Activated B cell treated with CpG ODN at 0.5 μM for 24 hours (primary cell): Measurements from ENCODE around the gene PLD3. TPM values are rescaled to one million over a fixed set of nuclear protein-coding genes. Genes with fewer than 3 reads are reported as not detected.

ENCODE experiments used
- ATAC-seq: fragments of 200-7000 bp; cut with Tn5 transposase; one replicate; pipeline ENCODE4 v1.10.0; 2021; ENCODE audit warnings: low read depth, mild to moderate bottlenecking, moderate library complexity
- CTCF ChIA-PET: fragments of 350-600 bp; sonication (Branson Sonifier 250); formaldehyde crosslinking; loops from one replicate; lab custom pipeline; 2021; ENCODE audit warnings: antibody characterized with exemption; lab: Charles Lee
- POLR2A ChIA-PET: fragments of 350-600 bp; sonication (Branson Sonifier 250); formaldehyde crosslinking; loops from one replicate; lab custom pipeline; 2021; ENCODE audit warnings: antibody characterized with exemption; lab: Charles Lee
- DNase-seq: peaks from one replicate; pipeline ENCODE4 v3.0.0; 2022
- H3K27ac Mint-ChIP-seq: one replicate; pipeline ENCODE4 v1.8.0; 2020; ENCODE audit warnings: mixed read lengths
- H3K27me3 Mint-ChIP-seq: one replicate; pipeline ENCODE4 v1.8.0; 2021; ENCODE audit warnings: mixed read lengths
- H3K36me3 Mint-ChIP-seq: one replicate; pipeline ENCODE4 v1.8.0; 2021; ENCODE audit warnings: low read depth, mixed read lengths
- H3K4me1 Mint-ChIP-seq: one replicate; pipeline ENCODE4 v1.8.0; 2021; ENCODE audit warnings: mixed read lengths
- H3K4me3 Mint-ChIP-seq: one replicate; pipeline ENCODE4 v1.8.0; 2020; ENCODE audit warnings: mild to moderate bottlenecking, mixed read lengths
- H3K9me3 Mint-ChIP-seq: one replicate; pipeline ENCODE4 v1.8.0; 2020; ENCODE audit warnings: mixed read lengths
- intact Hi-C: fragments of 100-400 bp; cut with micrococcal nuclease; formaldehyde crosslinking; loops from one replicate; pipeline ENCODE4 v1.15.1; 2024
- total RNA-seq: library from RNA; stranded (reverse); gene quantifications from 2 replicates; pipeline ENCODE4 v1.2.3, GENCODE V29; 2022
- TF ChIP-seq, protein P1 (sequence below): fragments of 200-600 bp; IDR thresholded peaks from one replicate; pipeline ENCODE4 v1.8.0; 2022; ENCODE audit warnings: antibody characterized with exemption, mild to moderate bottlenecking

Gene PLD3
- total RNA-seq = 37.0 and 37.8 TPM in 2 replicates

DNA sequence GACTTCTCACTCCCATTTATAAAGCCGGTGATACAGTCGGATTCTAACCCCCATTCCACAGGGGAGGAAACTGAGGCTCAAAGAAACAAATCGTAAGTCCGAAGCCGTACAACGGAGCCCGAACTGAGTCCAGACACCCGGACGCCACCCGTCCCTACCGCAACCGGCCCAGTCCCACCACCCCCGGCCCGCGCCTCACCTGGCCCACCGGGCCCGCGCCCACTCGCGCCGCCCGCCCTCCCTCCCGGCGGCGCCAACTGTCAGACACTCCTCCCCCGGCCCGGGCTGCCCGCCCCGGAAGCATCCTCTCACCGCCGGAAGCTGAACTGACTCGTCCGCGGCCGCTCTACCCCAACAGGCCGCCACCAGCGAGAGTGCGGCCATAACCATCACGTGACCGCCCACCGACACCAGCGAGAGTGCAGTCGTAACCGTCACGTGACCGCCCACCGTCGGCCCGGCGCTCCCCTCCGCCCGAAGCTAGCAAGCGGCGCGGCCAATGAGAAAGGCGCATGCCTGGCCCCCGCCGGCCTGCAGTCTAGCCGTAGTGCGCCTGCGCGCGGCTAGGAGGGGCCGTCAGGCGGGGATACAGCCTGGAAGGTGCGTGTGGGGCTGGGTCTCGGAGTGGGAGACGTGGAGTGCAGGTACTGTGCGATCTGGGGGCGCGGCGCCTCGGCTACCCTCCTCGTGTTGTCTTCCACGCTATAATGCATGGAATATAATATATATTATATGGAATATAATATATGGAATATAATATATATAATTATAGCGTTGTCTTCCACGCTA lies at the start of gene PLD3, which contains the start of gene C19orf47:
Gene PLD3, plus strand, starts transcription at position 571 of the 789 bp plus-strand sequence. CDS start 17,789 bp downstream, outside the sequence.
Gene C19orf47, minus strand, starts transcription at position 273 of the 789 bp plus-strand sequence. CDS start 6,540 bp downstream, outside the sequence.
- H3K4me1 Mint-ChIP-seq = peaks cover 28% of the 10 kb centered on the region
- TF ChIP-seq, protein P1, sequence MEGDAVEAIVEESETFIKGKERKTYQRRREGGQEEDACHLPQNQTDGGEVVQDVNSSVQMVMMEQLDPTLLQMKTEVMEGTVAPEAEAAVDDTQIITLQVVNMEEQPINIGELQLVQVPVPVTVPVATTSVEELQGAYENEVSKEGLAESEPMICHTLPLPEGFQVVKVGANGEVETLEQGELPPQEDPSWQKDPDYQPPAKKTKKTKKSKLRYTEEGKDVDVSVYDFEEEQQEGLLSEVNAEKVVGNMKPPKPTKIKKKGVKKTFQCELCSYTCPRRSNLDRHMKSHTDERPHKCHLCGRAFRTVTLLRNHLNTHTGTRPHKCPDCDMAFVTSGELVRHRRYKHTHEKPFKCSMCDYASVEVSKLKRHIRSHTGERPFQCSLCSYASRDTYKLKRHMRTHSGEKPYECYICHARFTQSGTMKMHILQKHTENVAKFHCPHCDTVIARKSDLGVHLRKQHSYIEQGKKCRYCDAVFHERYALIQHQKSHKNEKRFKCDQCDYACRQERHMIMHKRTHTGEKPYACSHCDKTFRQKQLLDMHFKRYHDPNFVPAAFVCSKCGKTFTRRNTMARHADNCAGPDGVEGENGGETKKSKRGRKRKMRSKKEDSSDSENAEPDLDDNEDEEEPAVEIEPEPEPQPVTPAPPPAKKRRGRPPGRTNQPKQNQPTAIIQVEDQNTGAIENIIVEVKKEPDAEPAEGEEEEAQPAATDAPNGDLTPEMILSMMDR = no peak
- H3K36me3 Mint-ChIP-seq = peaks cover 8% of the 10 kb centered on the region
- intact Hi-C loops = loop anchor here (1.0 to 5.0 kb wide), 11 partner anchors 55 to 524 kb away; partner anchors contain the start of genes AKT2, BLVRB, MAP3K10 and SERTAD3
- peak; percentile 94 for DNase-seq
- ATAC-seq = peak; percentile 94
- ChIA-PET CTCF (interaction anchor here (1.2 kb wide), 1 partner anchor 72 kb away, joined by 3 read pairs; no protein-coding TSS in a partner anchor), POLR2A (interaction anchor here (0.5 to 2.6 kb wide), 20 partner anchors 8 to 916 kb away, joined by 3 to 15 read pairs (median 6); partner anchors contain the start of genes AKT2, BLVRB, HNRNPUL1 and RAB4B)
- H3K27me3 Mint-ChIP-seq = no peaks in the 10 kb centered on the region
- peak within 1 kb of the TSS; percentile 90 for H3K4me3 Mint-ChIP-seq
- peak within 1 kb of the TSS; percentile 85 for H3K27ac Mint-ChIP-seq
- H3K9me3 Mint-ChIP-seq = no peaks in the 10 kb centered on the region

- Mint-ChIP-seq H3K4me1 (peaks cover 2% of the 10 kb centered on the region), H3K9me3 (no peaks in the 10 kb centered on the region), H3K4me3 (no peak overlapping the region), H3K27ac (no peak overlapping the region), H3K27me3 (no peaks in the 10 kb centered on the region), H3K36me3 (no peaks in the 10 kb centered on the region)
- ATAC-seq (no peak), DNase-seq (no peak)
- intact Hi-C loops = no loop called here
- POLR2A ChIA-PET = no interaction called here
- TF ChIP-seq, protein P1 = no peak
- CTCF ChIA-PET = interaction anchor here (0.6 kb wide), 1 partner anchor 302 kb away, joined by 5 read pairs; no protein-coding TSS in a partner anchor
Observed at GRCh38 chr19:40300668-40301067, 47.8 kb upstream of the PLD3 start.

DNA sequence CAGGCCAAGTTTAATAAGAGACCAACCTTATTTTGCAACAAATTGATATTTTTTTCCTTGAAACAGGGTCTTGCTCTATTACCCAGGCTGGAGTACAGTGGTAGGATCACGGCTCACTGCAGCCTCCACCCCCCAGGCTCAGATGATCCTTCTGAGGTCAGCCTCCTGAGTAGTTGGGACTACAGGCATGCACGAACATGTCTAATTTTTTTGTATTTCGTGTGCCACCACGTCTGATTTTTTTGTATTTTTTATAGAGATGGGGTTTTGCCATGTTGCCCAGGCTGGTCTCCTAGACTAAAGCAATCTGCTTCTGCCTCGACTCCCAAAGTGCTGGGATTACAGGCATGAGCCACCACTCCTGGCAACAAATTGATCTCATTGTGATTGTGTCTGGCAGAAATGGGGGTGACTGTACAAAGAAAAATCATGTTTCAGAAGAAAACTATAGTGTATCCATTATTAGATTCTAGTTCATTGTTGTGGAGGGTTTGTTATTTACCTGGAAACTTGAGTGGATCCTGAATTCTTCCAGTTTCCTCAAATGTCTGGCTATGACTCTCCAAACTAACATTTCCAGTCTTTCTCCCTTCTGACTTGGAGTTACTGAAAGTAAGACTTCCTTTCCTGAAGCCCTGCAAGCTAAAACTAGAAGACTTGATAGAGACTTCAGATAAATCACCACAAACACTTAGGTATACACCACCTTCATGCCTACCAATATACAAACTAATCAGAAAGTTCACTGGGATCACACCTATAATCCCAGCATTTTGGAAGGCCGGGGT lies 46.1 kb upstream of the PLD3 start:
- intact Hi-C loops = no loop called here
- TF ChIP-seq, protein P1 = no peak
- Mint-ChIP-seq H3K9me3 (no peaks in the 10 kb centered on the region), H3K27ac (no peak overlapping the region), H3K4me3 (no peak overlapping the region), H3K27me3 (no peaks in the 10 kb centered on the region), H3K36me3 (no peaks in the 10 kb centered on the region), H3K4me1 (peaks cover 2% of the 10 kb centered on the region)
- ATAC-seq (no peak), DNase-seq (no peak)
- ChIA-PET CTCF (no interaction called here), POLR2A (no interaction called here)

GRCh38 chr19:40303765-40304164 lies 44.7 kb upstream of the PLD3 start:
- ChIA-PET CTCF (interaction anchor here (2.1 kb wide), 1 partner anchor 299 kb away, joined by 12 read pairs; no protein-coding TSS in a partner anchor), POLR2A (no interaction called here)
- TF ChIP-seq, protein P1 = no peak
- Mint-ChIP-seq H3K27ac (no peak overlapping the region), H3K9me3 (no peaks in the 10 kb centered on the region), H3K36me3 (no peaks in the 10 kb centered on the region), H3K4me3 (no peak overlapping the region), H3K27me3 (no peaks in the 10 kb centered on the region), H3K4me1 (peaks cover 2% of the 10 kb centered on the region)
- intact Hi-C loops = no loop called here
- ATAC-seq = no peak
- no peak for DNase-seq
